GM23338 (cell line): ENCODE data around the gene GRIK4. TPM values are rescaled to one million over a fixed set of nuclear protein-coding genes. Genes with fewer than 3 reads are reported as not detected.
A peak's percentile ranks its signal among the peaks of the same experiment; 100 is the strongest.

Experiments used
- ATAC-seq: fragments of 200-7000 bp; cut with Tn5 transposase; 3 replicates; pipeline ENCODE4 v1.9.1; 2020
- DNase-seq: peaks from one replicate; pipeline ENCODE4 v3.0.0-alpha.2; 2015; ENCODE audit warnings: low spot score
- H2AFZ ChIP-seq: fragments of 200-600 bp; sonication (generic); 2 replicates; pipeline ENCODE4 v1.8.0; 2016; ENCODE audit warnings: antibody characterized with exemption, mild to moderate bottlenecking, moderate library complexity
- H3F3A ChIP-seq: fragments of 200-600 bp; sonication (generic); replicated peaks from 2 replicates; pipeline ENCODE4 v1.8.0; 2017; ENCODE audit warnings: antibody characterized with exemption, mixed run types, low read depth
- H3K27ac ChIP-seq: fragments of 200-600 bp; sonication (generic); 2 replicates; pipeline ENCODE4 v1.6.1; 2016; ENCODE audit warnings: low read depth
- H3K27me3 ChIP-seq: fragments of 200-600 bp; sonication (generic); 2 replicates; pipeline ENCODE4 v1.8.0; 2016; ENCODE audit warnings: mild to moderate bottlenecking, mixed run types, moderate library complexity; ENCODE audit not compliant: insufficient read depth
- H3K36me3 ChIP-seq: fragments of 200-600 bp; sonication (generic); 2 replicates; pipeline ENCODE4 v1.8.0; 2016; ENCODE audit warnings: mild to moderate bottlenecking; ENCODE audit not compliant: insufficient read depth
- H3K4me1 ChIP-seq: fragments of 200-600 bp; sonication (generic); 2 replicates; pipeline ENCODE4 v1.8.0; 2016; ENCODE audit warnings: mild to moderate bottlenecking, moderate library complexity; ENCODE audit not compliant: insufficient read depth
- H3K4me2 ChIP-seq: fragments of 200-600 bp; sonication (generic); 2 replicates; pipeline ENCODE4 v1.7.1; 2017; ENCODE audit warnings: mixed run types
- H3K4me3 ChIP-seq: fragments of 200-600 bp; sonication (generic); 2 replicates; pipeline ENCODE4 v1.6.1; 2016; ENCODE audit warnings: mixed run types
- H3K79me2 ChIP-seq: fragments of 200-600 bp; sonication (generic); replicated peaks from 2 replicates; pipeline ENCODE4 v1.8.0; 2017; ENCODE audit warnings: mild to moderate bottlenecking; ENCODE audit not compliant: insufficient read depth
- H3K9me2 ChIP-seq: fragments of 200-600 bp; sonication (generic); 2 replicates; pipeline ENCODE4 v1.8.0; 2017; ENCODE audit not compliant: insufficient read depth
- H4K20me1 ChIP-seq: fragments of 200-600 bp; sonication (generic); replicated peaks from 2 replicates; pipeline ENCODE4 v1.8.0; 2017; ENCODE audit warnings: mild to moderate bottlenecking; ENCODE audit not compliant: insufficient read depth
- H3K27ac Mint-ChIP-seq: 2 replicates; pipeline ENCODE4 v1.8.0; 2020; ENCODE audit warnings: inconsistent platforms, mild to moderate bottlenecking, moderate library complexity, mixed read lengths
- H3K27me3 Mint-ChIP-seq: 3 replicates; pipeline ENCODE4 v1.8.0; 2022; ENCODE audit warnings: low read depth, mild to moderate bottlenecking, moderate library complexity, mixed read lengths, inconsistent platforms; ENCODE audit not compliant: insufficient read depth, poor library complexity
- H3K36me3 Mint-ChIP-seq: 3 replicates; pipeline ENCODE4 v1.8.0; 2021; ENCODE audit warnings: low read depth, mild to moderate bottlenecking, inconsistent platforms, moderate library complexity, mixed read lengths
- H3K4me1 Mint-ChIP-seq: 3 replicates; pipeline ENCODE4 v1.8.0; 2020; ENCODE audit warnings: mild to moderate bottlenecking, inconsistent platforms, mixed read lengths
- H3K4me3 Mint-ChIP-seq: 3 replicates; pipeline ENCODE4 v1.8.0; 2021; ENCODE audit warnings: moderate library complexity, mild to moderate bottlenecking, inconsistent platforms, mixed read lengths
- H3K9me3 Mint-ChIP-seq: 3 replicates; pipeline ENCODE4 v1.8.0; 2020; ENCODE audit warnings: moderate library complexity, mild to moderate bottlenecking, inconsistent platforms, mixed read lengths
- CREB1 ChIP-seq: fragments of 250-450 bp; sonication (Bioruptor Pico); IDR thresholded peaks from 2 replicates; pipeline ENCODE4 v1.5.0; 2020; ENCODE audit warnings: low read depth, mild to moderate bottlenecking, moderate library complexity
- ETS1 ChIP-seq: IDR thresholded peaks from 2 replicates; pipeline ENCODE4 v1.6.1; 2016; ENCODE audit warnings: antibody characterized with exemption
- JUNB ChIP-seq: IDR thresholded peaks from one replicate; pipeline ENCODE4 v1.6.1; 2016; ENCODE audit warnings: antibody characterized with exemption; ENCODE audit not compliant: unreplicated experiment
- NANOG ChIP-seq: IDR thresholded peaks from 2 replicates; pipeline ENCODE4 v1.6.1; 2016; ENCODE audit warnings: antibody characterized with exemption, borderline replicate concordance
- REST ChIP-seq: IDR thresholded peaks from one replicate; pipeline ENCODE4 v1.6.1; 2018; ENCODE audit warnings: antibody characterized with exemption; ENCODE audit not compliant: unreplicated experiment
- ZNF114 ChIP-seq: fragments of 250-450 bp; sonication (Bioruptor Pico); IDR thresholded peaks from 2 replicates; pipeline ENCODE4 v1.5.0; 2020; ENCODE audit warnings: mild to moderate bottlenecking, moderate library complexity
- ZNF331 ChIP-seq: fragments of 250-450 bp; sonication (Bioruptor Pico); IDR thresholded peaks from 2 replicates; pipeline ENCODE4 v1.5.0; 2020; ENCODE audit warnings: low read depth, mild to moderate bottlenecking, moderate library complexity
- ZNF462 ChIP-seq: fragments of 250-450 bp; sonication (Bioruptor Pico); IDR thresholded peaks from 2 replicates; pipeline ENCODE4 v1.5.0; 2020; ENCODE audit warnings: mild to moderate bottlenecking, moderate library complexity
- polyA plus RNA-seq: library from polyadenylated mRNA; unstranded; fragments of >200 nt; fragmentation: Nextera tagmentation; extraction: Ambion mirVana; gene quantifications from 2 replicates; pipeline ENCODE4 v1.2.1, GENCODE V29; 2016
- total RNA-seq: library from RNA; depleted of rRNA; stranded (reverse); fragments of >200 nt; shearing (Covaris generic); gene quantifications from 2 replicates; pipeline ENCODE4 v1.2.3, GENCODE V29; 2014

GRIK4 gene
- total and polyA plus RNA-seq, 2 experiments from 2014 or later, result 0.63 to 2.2 TPM

DNA sequence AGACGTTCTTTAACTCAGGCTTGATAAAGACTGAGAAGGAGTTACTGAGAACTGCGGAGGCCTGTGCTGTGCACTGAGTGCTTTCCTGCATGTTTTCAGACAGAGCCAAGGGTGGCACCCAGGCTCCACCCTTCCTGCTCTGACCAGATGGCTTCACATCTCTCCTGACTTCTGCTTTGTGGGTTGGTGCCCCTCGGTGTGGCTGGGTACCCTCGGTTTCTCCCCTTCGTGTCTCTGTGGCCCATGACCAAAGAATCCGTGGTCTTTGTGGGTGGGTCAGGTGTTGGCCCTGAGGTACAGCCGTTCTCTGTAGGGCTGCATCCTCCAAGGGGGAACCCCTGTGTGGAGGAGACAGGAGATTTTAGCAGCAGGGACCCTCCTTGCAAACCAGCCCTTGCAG lies 34.3 kb downstream of the GRIK4 start (continued):
- TF ChIP-seq ZNF462 (CRISPR knock-in tag) (no peak), CREB1 (CRISPR knock-in tag) (no peak), NANOG (no peak), ETS1 (no peak)

DNA sequence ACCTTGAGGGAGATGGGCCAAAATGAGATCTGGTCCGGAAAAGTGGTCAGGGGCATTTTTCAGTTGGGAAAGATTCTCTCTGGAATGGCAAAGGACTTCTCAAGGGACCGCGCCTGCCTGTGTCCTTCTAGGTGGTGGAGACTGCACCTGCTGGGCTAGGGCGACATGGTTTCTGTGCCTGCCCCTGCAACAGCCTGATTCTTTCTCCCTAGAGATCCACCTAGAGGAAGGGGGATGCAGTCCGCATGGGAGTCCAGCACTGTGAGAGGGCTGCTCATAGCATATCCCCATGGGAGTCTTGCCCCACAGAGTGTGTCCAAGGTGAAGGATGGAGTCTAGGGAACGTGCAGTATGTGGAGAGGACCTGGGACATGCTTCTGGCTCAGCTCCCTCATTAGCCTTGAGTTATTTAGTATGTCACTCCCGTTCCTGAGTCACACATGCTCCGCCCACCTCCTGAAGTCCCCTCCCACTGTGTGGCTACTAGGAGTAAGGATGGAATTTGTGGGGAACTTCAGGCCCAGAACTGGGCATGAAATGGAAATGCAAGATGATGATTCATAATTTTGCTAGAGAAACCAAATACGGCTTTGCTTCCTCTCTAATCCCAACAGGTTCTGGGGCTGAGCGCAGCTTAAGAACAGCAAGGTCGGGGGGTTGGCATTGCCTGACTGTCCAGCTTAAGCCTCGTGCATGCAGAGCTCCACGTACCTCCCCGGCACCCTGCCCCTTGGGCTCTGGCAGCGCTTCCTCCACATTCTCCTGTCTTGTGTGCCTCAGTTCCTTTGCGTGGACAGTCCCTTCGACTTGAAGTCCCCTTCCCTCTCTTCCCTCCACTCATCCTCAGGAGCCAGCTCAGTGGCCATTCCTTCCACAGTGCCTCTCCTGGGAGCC lies 35.0 kb downstream of the GRIK4 start:
- ATAC-seq (peak; percentile 55), DNase-seq (peak; percentile 61)
- Mint-ChIP-seq H3K4me3 (no peak overlapping the region), H3K36me3 (no peaks in the 10 kb centered on the region), H3K27ac (no peak overlapping the region; the same call in 1 of the 2 replicates), H3K4me1 (peaks cover 46% of the 10 kb centered on the region), H3K9me3 (no peaks in the 10 kb centered on the region), H3K27me3 (peaks cover 14% of the 10 kb centered on the region)
- H3K4me2 ChIP-seq, result no peak overlapping the region
- no peak for TF ChIP-seq ZNF331
- TF ChIP-seq REST, result no peak
- no peak for TF ChIP-seq JUNB
- TF ChIP-seq CREB1 (CRISPR knock-in tag), result no peak
- TF ChIP-seq NANOG, result no peak
- no peak for TF ChIP-seq ZNF114 (CRISPR knock-in tag)
- H3K27me3 ChIP-seq, result no peaks in the 10 kb centered on the region
- H3K4me3 ChIP-seq, result no peak overlapping the region
- H3F3A ChIP-seq, result no peaks in the 10 kb centered on the region
- peaks cover 8% of the 10 kb centered on the region for H3K4me1 ChIP-seq
- no peaks in the 10 kb centered on the region for H3K9me2 ChIP-seq
- H3K27ac ChIP-seq, result no peak overlapping the region
- H4K20me1 ChIP-seq, result no peaks in the 10 kb centered on the region
- H2AFZ ChIP-seq, result no peak overlapping the region
- no peaks in the 10 kb centered on the region for H3K79me2 ChIP-seq
- no peaks in the 10 kb centered on the region for H3K36me3 ChIP-seq
